ENCODE measurements around the gene RIPPLY1.
A peak's percentile ranks its signal among the peaks of the same experiment; 100 is the strongest.

Gene RIPPLY1

GRCh38 chrX:106933538-106933961, 30.4 kb upstream of the RIPPLY1 start:
- H3K9ac ChIP-seq (ENCODE audit: low read depth, low read length, poor library complexity, severe bottlenecking): peak overlapping the region; percentile 43
- no peaks in the 10 kb centered on the region for H3K9me3 ChIP-seq (ENCODE audit: insufficient read depth, low read depth, low read length)

GRCh38 chrX:106932960-106933537, 29.9 kb upstream of the RIPPLY1 start:
- Histone ChIP-seq H3K36me3 (ENCODE audit: insufficient read depth, low read length) (no peaks in the 10 kb centered on the region), H4K20me1 (ENCODE audit: insufficient read depth, low read length, poor library complexity, severe bottlenecking) (no peaks in the 10 kb centered on the region), H3K9me2 (replicated peaks; ENCODE audit: low read depth, low read length) (no peaks in the 10 kb centered on the region), H3K79me2 (ENCODE audit: insufficient read depth, low read length) (no peaks in the 10 kb centered on the region), H3K9ac (ENCODE audit: low read depth, low read length, poor library complexity, severe bottlenecking) (peak overlapping the region; percentile 43), H3K9me3 (ENCODE audit: insufficient read depth, low read depth, low read length) (no peaks in the 10 kb centered on the region), H3K4me3 (ENCODE audit: low read length, poor library complexity, severe bottlenecking) (peak overlapping the region; percentile 6), H3K27me3 (ENCODE audit: insufficient read depth, low read length, poor library complexity, severe bottlenecking) (no peaks in the 10 kb centered on the region), H3F3A (ENCODE audit: low read depth) (no peaks in the 10 kb centered on the region), H2AFZ (ENCODE audit: low read length) (no peak overlapping the region), H3K4me1 (ENCODE audit: insufficient read depth, low read length, poor library complexity, severe bottlenecking) (peaks cover 22% of the 10 kb centered on the region), H3K4me2 (ENCODE audit: low read depth, low read length, poor library complexity, severe bottlenecking) (peak overlapping the region; percentile 60)
- TF ChIP-seq CTCF (conservative IDR thresholded peaks at IDR 0.05; ENCODE audit: low read length): no peak
- TF ChIP-seq EZH2phosphoT487 (IDR thresholded peaks at IDR 0.05; ENCODE audit: borderline replicate concordance): no peak

More at GRCh38 chrX:106933538-106933961, 30.4 kb upstream of the RIPPLY1 start:
- Histone ChIP-seq H3K79me2 (ENCODE audit: insufficient read depth, low read length) (no peaks in the 10 kb centered on the region), H3K4me3 (ENCODE audit: low read length, poor library complexity, severe bottlenecking) (peak overlapping the region; percentile 6), H3K4me1 (ENCODE audit: insufficient read depth, low read length, poor library complexity, severe bottlenecking) (peaks cover 22% of the 10 kb centered on the region), H2AFZ (ENCODE audit: low read length) (no peak overlapping the region), H3K9me2 (replicated peaks; ENCODE audit: low read depth, low read length) (no peaks in the 10 kb centered on the region), H3F3A (ENCODE audit: low read depth) (no peaks in the 10 kb centered on the region), H3K27me3 (ENCODE audit: insufficient read depth, low read length, poor library complexity, severe bottlenecking) (no peaks in the 10 kb centered on the region), H3K4me2 (ENCODE audit: low read depth, low read length, poor library complexity, severe bottlenecking) (peak overlapping the region; percentile 60), H3K36me3 (ENCODE audit: insufficient read depth, low read length) (no peaks in the 10 kb centered on the region), H4K20me1 (ENCODE audit: insufficient read depth, low read length, poor library complexity, severe bottlenecking) (no peaks in the 10 kb centered on the region)
- TF ChIP-seq EZH2phosphoT487 (IDR thresholded peaks at IDR 0.05; ENCODE audit: borderline replicate concordance) (no peak), CTCF (conservative IDR thresholded peaks at IDR 0.05; ENCODE audit: low read length) (no peak)

GRCh38 chrX:106932492-106932923, 29.4 kb upstream of the RIPPLY1 start:
- TF ChIP-seq EZH2phosphoT487 (IDR thresholded peaks at IDR 0.05; ENCODE audit: borderline replicate concordance) (no peak), CTCF (conservative IDR thresholded peaks at IDR 0.05; ENCODE audit: low read length) (no peak)
- H3K9me3 ChIP-seq (ENCODE audit: insufficient read depth, low read depth, low read length): no peaks in the 10 kb centered on the region
- H3K4me2 ChIP-seq (ENCODE audit: low read depth, low read length, poor library complexity, severe bottlenecking): peak overlapping the region; percentile 60
- no peaks in the 10 kb centered on the region for H3K27me3 ChIP-seq (ENCODE audit: insufficient read depth, low read length, poor library complexity, severe bottlenecking)
- no peaks in the 10 kb centered on the region for H3F3A ChIP-seq (ENCODE audit: low read depth)
- H3K4me3 ChIP-seq (ENCODE audit: low read length, poor library complexity, severe bottlenecking): no peak overlapping the region
- H3K9ac ChIP-seq (ENCODE audit: low read depth, low read length, poor library complexity, severe bottlenecking): no peak overlapping the region
- no peaks in the 10 kb centered on the region for H4K20me1 ChIP-seq (ENCODE audit: insufficient read depth, low read length, poor library complexity, severe bottlenecking)
- H3K79me2 ChIP-seq (ENCODE audit: insufficient read depth, low read length): no peaks in the 10 kb centered on the region
- H3K9me2 ChIP-seq (replicated peaks; ENCODE audit: low read depth, low read length): no peaks in the 10 kb centered on the region
- no peak overlapping the region for H2AFZ ChIP-seq (ENCODE audit: low read length)
- H3K4me1 ChIP-seq (ENCODE audit: insufficient read depth, low read length, poor library complexity, severe bottlenecking): peaks cover 22% of the 10 kb centered on the region
- no peaks in the 10 kb centered on the region for H3K36me3 ChIP-seq (ENCODE audit: insufficient read depth, low read length)
